ENCODE results near the gene GPN2. TPM values are rescaled to one million over a fixed set of nuclear protein-coding genes. Genes with fewer than 3 reads are reported as not detected.

GPN2 gene
- total RNA-seq, 1 experiment from 2014 or later = 11.9 TPM

DNA sequence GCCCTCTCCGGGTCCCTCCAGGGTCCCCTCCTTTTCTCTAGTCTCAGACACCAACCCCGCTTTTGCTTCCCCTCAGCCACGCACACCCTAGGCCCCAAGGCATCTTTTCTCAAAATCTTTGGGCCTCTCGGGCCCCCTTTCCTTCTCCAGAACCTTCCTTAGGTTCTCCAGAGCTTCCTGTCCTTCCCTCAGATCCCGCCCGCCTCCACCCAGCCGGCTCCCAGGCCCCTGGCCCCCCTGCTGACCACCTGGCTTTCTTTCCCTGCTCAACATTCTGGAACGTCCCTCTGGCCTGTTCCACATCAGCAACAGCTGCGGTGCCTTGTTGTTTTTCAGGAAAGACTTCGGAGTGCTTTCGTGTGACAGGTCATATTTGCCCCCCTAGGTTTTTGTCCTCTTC, 62.4 kb downstream of the GPN2 start:
- no peak for DNase-seq (ENCODE audit: low read depth in 1 of 2, low spot score in 2 of 2)
- Histone ChIP-seq H3K36me3 (peaks cover 14% of the 10 kb centered on the region), H3K4me1 (replicated peaks) (peaks cover 26% of the 10 kb centered on the region), H3K9me3 (replicated peaks) (no peaks in the 10 kb centered on the region), H3K27me3 (replicated peaks) (no peaks in the 10 kb centered on the region), H3K4me3 (peak overlapping the region; percentile 56), H3K27ac (no peak overlapping the region)

DNA sequence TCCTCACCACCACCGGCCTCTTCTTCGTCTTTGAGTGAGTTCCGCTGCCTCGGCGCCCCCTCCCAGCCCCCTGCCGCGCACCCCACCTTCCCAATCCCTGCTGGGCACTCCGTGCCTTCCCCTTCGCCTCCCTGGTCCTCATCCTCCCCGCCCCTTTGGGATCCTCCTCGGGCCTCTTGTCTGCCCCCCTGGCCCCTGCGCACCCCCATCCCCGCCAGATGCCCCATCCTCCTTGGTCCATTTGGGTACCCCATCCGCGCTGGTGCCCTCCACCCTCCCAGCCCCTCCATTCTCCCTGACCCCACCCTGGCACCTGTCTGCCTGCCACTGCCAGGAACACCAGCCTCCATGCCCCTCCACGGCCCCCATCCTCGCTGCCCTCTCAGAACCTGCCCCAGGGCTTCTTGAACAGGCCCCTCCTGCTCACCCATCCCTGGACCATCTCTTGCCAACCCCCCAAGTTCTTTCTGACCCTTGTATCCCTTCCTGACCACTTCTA, 62.9 kb downstream of the GPN2 start:
- H3K4me3 ChIP-seq = peak overlapping the region; percentile 56
- H3K9me3 ChIP-seq (replicated peaks) = no peaks in the 10 kb centered on the region
- no peak for DNase-seq (ENCODE audit: low read depth in 1 of 2, low spot score in 2 of 2)
- H3K27ac ChIP-seq = no peak overlapping the region
- peaks cover 9% of the 10 kb centered on the region for H3K36me3 ChIP-seq
- no peaks in the 10 kb centered on the region for H3K27me3 ChIP-seq (replicated peaks)
- H3K4me1 ChIP-seq (replicated peaks) = peaks cover 25% of the 10 kb centered on the region

DNA sequence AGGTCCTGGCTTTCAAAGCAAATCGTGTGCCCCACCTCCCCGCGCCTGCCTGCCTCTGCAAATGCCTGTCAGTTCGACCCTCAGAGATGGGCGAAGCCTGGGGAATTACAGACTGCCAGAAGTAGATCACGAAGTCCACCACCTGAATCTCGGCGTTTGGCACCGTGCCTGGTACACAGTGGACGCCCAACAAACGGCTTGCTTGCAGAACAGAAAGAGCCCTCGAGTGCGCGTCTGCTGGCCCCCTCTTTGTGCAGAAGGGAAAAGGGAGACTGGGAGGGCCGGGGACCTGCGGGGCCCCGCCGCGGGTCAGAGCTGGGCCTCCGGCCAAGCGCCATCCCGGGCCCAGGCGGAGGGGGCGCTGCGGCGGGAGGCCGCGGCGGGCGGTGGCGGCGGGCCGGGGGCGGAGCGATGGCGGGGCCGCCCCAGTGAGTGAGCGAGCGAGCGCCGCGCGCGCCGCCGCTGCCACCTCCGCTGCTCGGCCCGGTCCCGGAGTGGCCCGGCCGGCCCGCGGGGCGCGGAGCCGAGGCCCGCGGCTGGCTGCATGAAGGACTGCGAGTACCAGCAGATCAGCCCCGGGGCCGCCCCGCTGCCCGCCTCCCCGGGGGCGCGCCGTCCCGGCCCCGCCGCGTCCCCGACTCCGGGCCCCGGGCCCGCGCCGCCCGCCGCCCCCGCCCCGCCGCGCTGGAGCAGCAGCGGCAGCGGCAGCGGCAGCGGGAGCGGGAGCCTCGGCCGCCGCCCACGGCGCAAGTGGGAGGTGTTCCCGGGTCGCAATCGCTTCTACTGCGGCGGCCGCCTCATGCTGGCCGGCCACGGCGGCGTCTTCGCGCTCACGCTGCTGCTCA, 63.6 kb downstream of the GPN2 start, which contains the start of gene ZDHHC18:
Gene ZDHHC18, plus strand, starts transcription at position 428 of the 845 bp plus-strand sequence. Its CDS starts 117 bp downstream, at position 545.
- no peak within 1 kb of the TSS for H3K27ac ChIP-seq
- H3K9me3 ChIP-seq (replicated peaks) = no peaks in the 10 kb centered on the region
- peak; percentile 54 to 62 for DNase-seq (ENCODE audit: low read depth in 1 of 2, low spot score in 2 of 2)
- peaks cover 18% of the 10 kb centered on the region for H3K4me1 ChIP-seq (replicated peaks)
- H3K36me3 ChIP-seq = peaks cover 8% of the 10 kb centered on the region; the same call in 1 of the 2 replicates
- H3K27me3 ChIP-seq (replicated peaks) = no peaks in the 10 kb centered on the region
- peak within 1 kb of the TSS; percentile 56 for H3K4me3 ChIP-seq

Other genes starting within 250 kb of the GPN2 start
- gene ARID1A, start 194.3 kb downstream of the GPN2 start, total RNA-seq (2014; rRNA removed; shearing (Covaris generic)) = 22.2 and 23.4 TPM in 2 replicates
- 10.2 and 21.3 TPM in 2 replicates for gene PIGV, start 102.3 kb downstream of the GPN2 start, total RNA-seq (2014; rRNA removed; shearing (Covaris generic))
- 18.4 and 19.9 TPM in 2 replicates for gene ZDHHC18, start 63.6 kb downstream of the GPN2 start, total RNA-seq (2014; rRNA removed; shearing (Covaris generic))
- 0.47 TPM in 1 of 2 replicates, not detected in the other for gene SFN, start 27.1 kb downstream of the GPN2 start, total RNA-seq (2014; rRNA removed; shearing (Covaris generic))
- 4.8 and 7.8 TPM in 2 replicates for gene GPATCH3, start 10.2 kb upstream of the GPN2 start, total RNA-seq (2014; rRNA removed; shearing (Covaris generic))
- gene NR0B2, start 23.7 kb upstream of the GPN2 start, total RNA-seq (2014; rRNA removed; shearing (Covaris generic)) = not detected in 2 replicates
- gene NUDC, start 31.5 kb upstream of the GPN2 start, total RNA-seq (2014; rRNA removed; shearing (Covaris generic)) = 97.9 and 112 TPM in 2 replicates
- gene KDF1, start 70.2 kb upstream of the GPN2 start, total RNA-seq (2014; rRNA removed; shearing (Covaris generic)) = not detected in 2 replicates
- 6.5 and 7.5 TPM in 2 replicates for gene TRNP1, start 103.4 kb upstream of the GPN2 start, total RNA-seq (2014; rRNA removed; shearing (Covaris generic))
- gene TENT5B, start 122.6 kb upstream of the GPN2 start, total RNA-seq (2014; rRNA removed; shearing (Covaris generic)) = 10.7 and 11.3 TPM in 2 replicates